Activated T-cell treated with anti-CD3 and anti-CD28 coated beads, Interleukin-2, amount 50 U/mL, for 24 hours (primary cell): ENCODE data around the gene ATP5IF1.

Experiments
- DNase-seq: peaks from one replicate; pipeline ENCODE4 v3.0.0-alpha.2; 2020
- H3K27ac Mint-ChIP-seq: 2 replicates; pipeline ENCODE4 v1.8.0; 2020; ENCODE audit warnings: mild to moderate bottlenecking, mixed read lengths
- H3K27me3 Mint-ChIP-seq: 2 replicates; pipeline ENCODE4 v1.8.0; 2020; ENCODE audit warnings: mixed read lengths
- H3K36me3 Mint-ChIP-seq: 2 replicates; pipeline ENCODE4 v1.8.0; 2020; ENCODE audit warnings: low read depth, mixed read lengths
- H3K4me1 Mint-ChIP-seq: 2 replicates; pipeline ENCODE4 v1.8.0; 2020; ENCODE audit warnings: low read depth, mixed read lengths
- H3K4me3 Mint-ChIP-seq: 2 replicates; pipeline ENCODE4 v1.8.0; 2020; ENCODE audit warnings: mild to moderate bottlenecking, moderate library complexity, mixed read lengths
- H3K9me3 Mint-ChIP-seq: 2 replicates; pipeline ENCODE4 v1.8.0; 2020; ENCODE audit warnings: mixed read lengths

The ATP5IF1 gene

DNA sequence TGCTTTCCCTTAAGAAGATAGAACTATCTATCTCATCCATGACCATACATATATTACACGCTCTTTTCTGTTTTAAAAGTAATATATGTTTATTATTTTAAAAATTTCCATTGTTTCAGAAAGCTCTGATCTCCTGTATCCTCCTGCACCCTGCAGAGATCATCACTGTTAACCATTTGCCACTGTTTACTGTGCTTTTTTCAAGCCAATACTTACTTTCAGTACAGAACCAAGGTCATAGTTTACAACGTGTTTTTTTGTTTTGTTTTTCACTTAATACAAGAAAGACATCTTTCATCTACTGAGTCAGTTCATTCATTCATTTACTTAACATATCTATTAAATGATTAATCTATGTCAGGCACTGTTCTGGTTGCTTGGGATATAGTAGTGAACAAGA lies 33.6 kb downstream of the ATP5IF1 start:
- no peak overlapping the region for H3K27ac Mint-ChIP-seq

DNA sequence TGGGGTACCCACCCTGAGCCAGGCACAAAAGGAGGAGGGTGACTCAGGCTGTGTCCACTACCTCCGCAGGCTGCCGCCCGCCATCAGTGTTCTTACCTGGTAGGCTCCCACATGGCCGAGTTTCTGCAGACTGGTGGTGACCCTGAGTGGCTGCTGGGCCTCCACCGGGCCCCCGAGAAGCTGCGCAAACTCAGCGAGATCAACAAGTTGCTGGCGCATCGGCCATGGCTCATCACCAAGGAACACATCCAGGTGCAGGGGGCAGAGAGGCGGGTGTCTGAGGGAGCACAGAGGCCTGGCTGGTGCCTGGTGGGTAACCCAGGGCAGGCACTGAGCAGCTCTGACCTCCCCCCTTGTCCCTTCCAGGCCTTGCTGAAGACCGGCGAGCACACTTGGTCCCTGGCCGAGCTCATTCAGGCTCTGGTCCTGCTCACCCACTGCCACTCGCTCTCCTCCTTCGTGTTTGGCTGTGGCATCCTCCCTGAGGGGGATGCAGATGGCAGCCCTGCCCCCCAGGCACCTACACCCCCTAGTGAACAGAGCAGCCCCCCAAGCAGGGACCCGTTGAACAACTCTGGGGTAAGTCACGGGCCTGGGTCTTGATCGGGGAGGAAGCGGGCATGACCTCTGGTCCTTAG lies 36.4 kb downstream of the ATP5IF1 start:
- Mint-ChIP-seq H3K9me3 (no peaks in the 10 kb centered on the region), H3K4me1 (no peaks in the 10 kb centered on the region), H3K4me3 (no peak overlapping the region), H3K27ac (no peak overlapping the region), H3K36me3 (peaks cover 60% of the 10 kb centered on the region), H3K27me3 (no peaks in the 10 kb centered on the region)
- DNase-seq, result no peak

More for the DNA sequence above, 33.6 kb downstream of the ATP5IF1 start:
- no peak overlapping the region for H3K4me3 Mint-ChIP-seq
- DNase-seq, result no peak
- H3K36me3 Mint-ChIP-seq, result peaks cover 43% of the 10 kb centered on the region
- H3K27me3 Mint-ChIP-seq, result no peaks in the 10 kb centered on the region
- no peaks in the 10 kb centered on the region for H3K9me3 Mint-ChIP-seq
- H3K4me1 Mint-ChIP-seq, result peaks cover 5% of the 10 kb centered on the region

DNA sequence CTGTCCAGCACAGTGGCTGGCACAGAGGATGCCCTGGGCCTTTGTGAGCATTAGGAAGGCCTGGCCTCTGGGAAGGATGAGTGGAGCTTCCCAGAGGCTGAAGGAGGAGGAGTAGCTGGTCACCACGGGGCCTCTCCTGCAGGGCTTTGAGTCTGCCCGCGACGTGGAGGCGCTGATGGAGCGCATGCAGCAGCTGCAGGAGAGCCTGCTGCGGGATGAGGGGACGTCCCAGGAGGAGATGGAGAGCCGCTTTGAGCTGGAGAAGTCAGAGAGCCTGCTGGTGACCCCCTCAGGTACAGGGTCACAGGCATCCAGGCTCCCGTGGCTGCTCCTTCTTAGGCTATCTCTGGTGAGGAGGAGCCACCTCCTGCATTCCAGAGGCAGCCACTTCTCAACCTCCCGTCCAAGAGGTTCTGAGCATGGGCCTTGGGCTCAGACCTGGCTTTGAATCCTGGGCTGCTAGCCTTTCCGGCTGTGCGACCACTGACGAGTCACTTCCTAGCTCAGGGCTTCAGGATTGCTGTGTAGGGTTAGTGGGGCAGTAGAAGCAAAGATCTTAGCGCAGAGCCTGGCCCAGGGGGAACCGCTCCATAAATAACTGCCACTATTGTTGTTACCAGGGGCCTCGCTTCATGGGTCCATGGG lies 37.4 kb downstream of the ATP5IF1 start:
- no peak overlapping the region for H3K4me3 Mint-ChIP-seq
- H3K36me3 Mint-ChIP-seq, result peaks cover 69% of the 10 kb centered on the region
- no peak overlapping the region for H3K27ac Mint-ChIP-seq
- DNase-seq, result no peak
- no peaks in the 10 kb centered on the region for H3K27me3 Mint-ChIP-seq
- H3K9me3 Mint-ChIP-seq, result no peaks in the 10 kb centered on the region
- H3K4me1 Mint-ChIP-seq, result no peaks in the 10 kb centered on the region

DNA sequence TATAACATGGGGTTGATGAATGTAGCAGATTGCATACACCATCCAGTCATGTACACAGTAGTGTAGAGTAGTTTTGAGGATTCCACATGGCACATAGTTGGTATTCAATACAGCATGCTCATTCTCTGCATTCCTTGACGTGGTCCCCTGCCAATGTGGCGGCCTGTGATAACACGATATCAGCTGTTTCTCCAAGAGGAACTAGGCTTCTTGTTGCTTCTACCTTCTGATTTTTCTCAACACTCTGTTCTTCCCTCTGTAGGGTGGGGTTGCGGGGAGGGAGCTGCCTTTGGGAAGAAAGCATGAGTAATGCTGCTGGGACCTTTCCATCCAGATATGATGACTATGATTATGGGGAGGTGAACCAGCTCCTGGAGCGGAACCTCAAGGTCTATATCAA lies 42.8 kb downstream of the ATP5IF1 start:
- no peaks in the 10 kb centered on the region for H3K9me3 Mint-ChIP-seq
- H3K27ac Mint-ChIP-seq, result no peak overlapping the region
- H3K4me1 Mint-ChIP-seq, result no peaks in the 10 kb centered on the region
- no peak for DNase-seq
- H3K36me3 Mint-ChIP-seq, result peaks cover 82% of the 10 kb centered on the region
- H3K4me3 Mint-ChIP-seq, result no peak overlapping the region
- H3K27me3 Mint-ChIP-seq, result no peaks in the 10 kb centered on the region

- Mint-ChIP-seq H3K4me3 (no peak overlapping the region), H3K36me3 (peaks cover 72% of the 10 kb centered on the region), H3K27me3 (no peaks in the 10 kb centered on the region), H3K27ac (no peak overlapping the region), H3K4me1 (no peaks in the 10 kb centered on the region), H3K9me3 (no peaks in the 10 kb centered on the region)
- DNase-seq, result no peak
Measured at GRCh38 chr1:28279721-28280120, 43.8 kb downstream of the ATP5IF1 start.

- H3K4me1 Mint-ChIP-seq, result no peaks in the 10 kb centered on the region
- no peaks in the 10 kb centered on the region for H3K27me3 Mint-ChIP-seq
- H3K27ac Mint-ChIP-seq, result no peak overlapping the region
- H3K9me3 Mint-ChIP-seq, result no peaks in the 10 kb centered on the region
- DNase-seq, result no peak
- H3K36me3 Mint-ChIP-seq, result peaks cover 64% of the 10 kb centered on the region
- H3K4me3 Mint-ChIP-seq, result no peak overlapping the region
Measured at GRCh38 chr1:28280501-28280900, 44.6 kb downstream of the ATP5IF1 start.

DNA sequence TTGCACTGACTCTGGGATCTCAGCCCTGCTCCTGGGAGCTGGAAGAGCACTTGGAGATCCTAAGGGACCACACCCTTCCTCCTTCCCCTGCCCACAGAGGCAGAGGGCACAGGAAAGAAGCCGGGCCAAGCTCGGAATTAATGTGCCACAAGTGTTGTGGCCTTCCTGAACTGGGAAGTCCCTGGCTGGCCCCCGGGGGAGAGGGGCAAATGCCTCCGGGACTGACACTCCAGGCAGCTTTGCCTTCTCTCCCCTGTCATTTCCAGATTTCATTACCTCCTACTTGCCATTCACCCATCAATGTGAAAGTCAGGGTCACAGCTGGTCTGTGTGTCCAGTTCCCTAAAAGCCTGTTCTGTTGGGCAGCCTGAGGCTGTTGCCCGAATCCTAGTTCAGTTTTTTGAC lies 45.1 kb downstream of the ATP5IF1 start:
- H3K4me3 Mint-ChIP-seq, result no peak overlapping the region
- H3K27ac Mint-ChIP-seq, result no peak overlapping the region
- peaks cover 64% of the 10 kb centered on the region for H3K36me3 Mint-ChIP-seq
- H3K9me3 Mint-ChIP-seq, result no peaks in the 10 kb centered on the region
- H3K4me1 Mint-ChIP-seq, result no peaks in the 10 kb centered on the region
- no peak for DNase-seq
- no peaks in the 10 kb centered on the region for H3K27me3 Mint-ChIP-seq

DNA sequence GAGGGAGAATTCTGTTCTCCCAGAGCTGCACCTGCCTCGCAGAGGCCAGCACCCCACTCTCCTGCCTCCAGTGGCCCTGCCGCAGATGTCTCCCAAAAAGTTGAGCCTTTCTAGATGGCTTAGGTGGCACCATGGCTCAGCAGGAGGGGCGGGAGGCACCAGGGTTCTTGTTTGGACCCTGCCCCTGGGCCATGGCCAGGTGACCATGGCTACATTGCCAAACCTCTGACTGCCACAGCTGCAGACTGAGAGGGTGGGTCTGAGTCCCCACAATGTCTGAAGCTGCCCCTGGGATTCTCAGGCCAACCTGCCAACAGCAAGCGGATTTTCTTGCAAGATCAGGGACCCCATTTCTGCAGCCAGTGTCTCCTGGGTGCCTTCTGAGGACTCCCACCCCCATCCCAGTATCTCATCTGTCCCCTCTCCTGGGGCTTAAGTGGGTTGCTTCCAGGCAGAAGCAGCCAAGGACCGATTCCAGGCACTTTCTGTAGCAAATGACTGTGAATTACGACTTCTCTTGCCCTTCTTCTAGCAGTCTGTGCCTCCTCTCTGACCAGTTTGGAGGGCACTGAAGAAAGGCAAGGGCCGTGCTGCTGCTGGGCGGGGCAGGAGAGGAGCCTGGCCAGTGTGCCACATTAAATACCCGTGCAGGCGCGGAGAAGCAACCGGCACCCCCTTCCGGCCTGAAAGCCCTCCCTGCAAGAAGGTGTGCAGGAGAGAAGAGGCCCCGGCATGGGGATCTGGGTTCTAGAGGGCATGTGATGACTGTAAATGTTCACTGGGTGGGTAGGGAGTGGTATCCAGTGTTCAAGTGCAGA lies 45.9 kb downstream of the ATP5IF1 start:
- Mint-ChIP-seq H3K4me1 (no peaks in the 10 kb centered on the region), H3K27me3 (no peaks in the 10 kb centered on the region), H3K36me3 (peaks cover 62% of the 10 kb centered on the region), H3K27ac (no peak overlapping the region), H3K4me3 (no peak overlapping the region), H3K9me3 (no peaks in the 10 kb centered on the region)
- DNase-seq, result no peak

GRCh38 chr1:28282426-28283407 lies 46.8 kb downstream of the ATP5IF1 start:
- Mint-ChIP-seq H3K36me3 (peaks cover 53% of the 10 kb centered on the region), H3K27me3 (no peaks in the 10 kb centered on the region), H3K27ac (peak overlapping the region; percentile 40), H3K9me3 (no peaks in the 10 kb centered on the region), H3K4me3 (no peak overlapping the region), H3K4me1 (no peaks in the 10 kb centered on the region)
- DNase-seq, result no peak

DNA sequence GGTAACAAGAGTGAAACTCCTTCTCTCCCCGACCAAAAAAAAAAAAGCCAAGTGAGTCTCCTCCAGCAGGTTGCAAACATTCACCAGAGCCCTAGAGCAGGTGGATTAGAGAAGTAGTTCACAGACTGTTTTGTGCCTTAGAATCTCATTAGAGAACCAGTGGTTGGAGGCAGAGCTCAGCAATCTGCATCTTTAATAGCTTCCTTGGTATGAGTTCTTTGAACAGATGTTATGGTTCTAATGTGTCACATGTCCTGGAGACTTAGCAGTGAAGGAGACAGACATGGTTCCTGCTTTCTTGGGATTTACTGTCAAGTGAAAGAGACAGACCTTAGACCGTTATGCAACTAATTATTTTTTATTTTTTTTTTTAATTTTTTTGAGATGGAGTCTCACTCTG lies 50.2 kb downstream of the ATP5IF1 start:
- DNase-seq, result no peak
- H3K4me3 Mint-ChIP-seq, result no peak overlapping the region
- H3K36me3 Mint-ChIP-seq, result peaks cover 21% of the 10 kb centered on the region
- H3K27me3 Mint-ChIP-seq, result no peaks in the 10 kb centered on the region
- no peaks in the 10 kb centered on the region for H3K9me3 Mint-ChIP-seq
- H3K27ac Mint-ChIP-seq, result no peak overlapping the region
- no peaks in the 10 kb centered on the region for H3K4me1 Mint-ChIP-seq
